NCI-H2196 treated with DMSO at 0.1 percent for 48 hours (cell line): ENCODE results near the gene ARHGDIG.
"Not testable (repeated sequence)": the region's sequence is repeated elsewhere in the genome, so short reads cannot be mapped to it uniquely, and the experiment has no call there.

ENCODE experiments used
- DNase-seq: peaks from one replicate; lab custom pipeline; 2025; ENCODE audit not compliant: unreplicated experiment; lab: John Stamatoyannopoulos, UW

The ARHGDIG gene

GRCh38 chr16:322476-323143 lies 42.2 kb downstream of the ARHGDIG start:
- DNase-seq: no peak

DNA sequence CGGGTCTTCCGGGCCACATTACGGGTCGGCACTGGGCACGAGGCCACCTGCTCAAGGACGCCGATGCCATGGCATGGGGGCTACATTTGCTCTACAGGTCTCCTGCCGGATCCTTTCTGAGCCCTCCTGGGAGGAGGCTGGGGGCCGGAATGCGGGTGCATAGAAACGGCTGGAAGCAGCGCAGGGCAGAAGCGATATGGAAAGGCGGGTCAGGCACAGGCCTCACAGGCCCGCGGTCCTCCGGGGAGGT lies 43.7 kb downstream of the ARHGDIG start:
- no peak for DNase-seq

DNA sequence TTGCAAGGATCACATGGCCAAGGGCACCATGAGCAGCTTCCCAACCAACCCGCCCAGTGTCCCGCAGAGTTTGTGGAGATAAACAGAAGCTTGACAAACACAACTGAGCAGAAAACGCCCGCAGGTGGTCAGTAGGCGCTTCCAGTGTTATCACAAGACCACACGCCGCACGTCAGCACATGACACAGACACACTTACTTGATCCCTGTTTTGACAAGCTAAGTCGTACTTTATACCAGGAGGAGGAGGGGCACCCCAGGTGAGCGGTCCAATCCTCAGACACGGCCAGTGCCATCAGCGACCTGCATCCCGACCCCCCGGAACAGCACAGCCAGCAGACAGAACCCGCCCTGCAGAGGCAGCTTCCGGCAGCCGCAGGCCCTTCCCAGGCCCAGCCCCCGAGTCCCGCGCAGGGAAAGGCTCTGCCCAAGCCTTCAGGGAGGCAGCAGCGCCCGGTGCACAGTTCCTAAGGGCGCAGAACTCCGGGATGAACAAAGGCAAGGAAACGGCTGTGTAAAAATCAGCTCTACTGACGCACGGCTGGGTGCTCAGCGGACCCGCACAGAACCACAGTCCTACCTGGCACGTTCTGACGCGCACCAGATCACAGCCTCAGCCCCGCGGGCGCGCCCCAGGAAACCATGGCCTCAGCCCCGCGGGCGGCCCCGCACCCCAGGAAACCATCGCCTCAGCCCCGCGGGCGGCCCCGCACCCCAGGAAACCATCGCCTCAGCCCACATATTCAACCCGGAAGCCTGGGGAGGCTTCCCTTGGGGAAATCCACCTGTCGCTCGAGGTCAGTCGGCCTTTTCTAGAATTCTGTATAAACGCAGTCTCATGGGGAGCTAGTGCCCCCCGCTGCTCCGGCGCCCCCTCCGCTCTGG lies 44.3 kb downstream of the ARHGDIG start:
- no peak for DNase-seq

DNA sequence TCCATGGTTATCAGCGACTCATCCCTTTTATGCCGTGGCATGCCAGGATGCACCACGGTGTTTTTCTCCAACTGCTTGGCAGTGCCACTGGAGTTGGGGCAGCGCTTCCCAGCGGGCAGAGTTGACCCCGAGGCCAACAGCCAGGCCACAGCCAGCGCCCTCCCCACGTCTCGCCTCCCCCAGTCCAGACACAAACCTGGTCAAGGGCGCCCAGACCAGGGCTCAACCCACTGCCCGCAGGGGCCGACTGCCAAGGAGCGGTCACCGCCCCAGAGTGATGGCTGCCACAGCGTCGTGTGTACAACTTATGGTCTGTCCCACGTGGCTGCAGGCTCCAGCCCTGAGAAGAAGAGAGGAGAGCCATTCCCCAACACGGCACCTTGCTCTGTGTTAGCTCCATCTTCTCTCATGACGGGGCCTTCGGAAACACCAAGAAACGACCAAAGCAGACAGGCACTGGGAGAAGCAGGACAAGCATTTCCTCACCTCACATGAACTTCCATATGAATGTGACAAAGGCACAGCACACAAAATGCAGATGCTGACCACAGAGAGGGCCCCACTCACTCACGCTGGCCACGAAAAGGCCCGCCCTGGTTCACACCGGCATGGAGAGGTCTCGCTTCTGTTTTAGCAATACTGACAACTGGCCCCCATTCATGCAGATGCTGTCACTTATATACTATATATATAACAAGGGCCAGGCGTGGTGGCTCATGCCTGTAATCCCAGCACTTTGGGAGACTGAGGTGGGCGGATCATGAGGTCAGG lies 45.2 kb downstream of the ARHGDIG start:
- DNase-seq: no peak

- no peak for DNase-seq
These were observed 50.4 kb downstream of the ARHGDIG start for GRCh38 chr16:330741-331140.

- DNase-seq: not testable (repeated sequence)
These were observed 50.9 kb downstream of the ARHGDIG start for GRCh38 chr16:331181-331814.
